Adipose tissue (tissue), 3 donors: Measurements from ENCODE around the gene PLCB4. TPM values are rescaled to one million over a fixed set of nuclear protein-coding genes. Genes with fewer than 3 reads are reported as not detected.

Experiments
- H3K27ac ChIP-seq: one replicate; pipeline ENCODE4 v1.5.1; 2013; ENCODE audit warnings: low read depth, low read length
- WGBS, 3 donors: extraction: QIAGEN DNeasy Blood & Tissue Kit; methylation state at CpG; one replicate each; pipeline ENCODE4 v1.1.7; 2013; 5-methylcytosine and 5-hydroxymethylcytosine counted together
- polyA plus RNA-seq, 3 donors: library from polyadenylated mRNA; stranded (reverse); fragments of 200-250 nt; gene quantifications; one replicate each; pipeline ENCODE4 v1.2.3, GENCODE V29; 2013
- donor health status: healthy with polysubstance abuse.
- donor health status: Bipolar disorder and iron deficiency.
- donor health status: healthy.

PLCB4 gene
- polyA plus RNA-seq, 3 donors = 1.5 to 11.4 (median 5.7) TPM

DNA sequence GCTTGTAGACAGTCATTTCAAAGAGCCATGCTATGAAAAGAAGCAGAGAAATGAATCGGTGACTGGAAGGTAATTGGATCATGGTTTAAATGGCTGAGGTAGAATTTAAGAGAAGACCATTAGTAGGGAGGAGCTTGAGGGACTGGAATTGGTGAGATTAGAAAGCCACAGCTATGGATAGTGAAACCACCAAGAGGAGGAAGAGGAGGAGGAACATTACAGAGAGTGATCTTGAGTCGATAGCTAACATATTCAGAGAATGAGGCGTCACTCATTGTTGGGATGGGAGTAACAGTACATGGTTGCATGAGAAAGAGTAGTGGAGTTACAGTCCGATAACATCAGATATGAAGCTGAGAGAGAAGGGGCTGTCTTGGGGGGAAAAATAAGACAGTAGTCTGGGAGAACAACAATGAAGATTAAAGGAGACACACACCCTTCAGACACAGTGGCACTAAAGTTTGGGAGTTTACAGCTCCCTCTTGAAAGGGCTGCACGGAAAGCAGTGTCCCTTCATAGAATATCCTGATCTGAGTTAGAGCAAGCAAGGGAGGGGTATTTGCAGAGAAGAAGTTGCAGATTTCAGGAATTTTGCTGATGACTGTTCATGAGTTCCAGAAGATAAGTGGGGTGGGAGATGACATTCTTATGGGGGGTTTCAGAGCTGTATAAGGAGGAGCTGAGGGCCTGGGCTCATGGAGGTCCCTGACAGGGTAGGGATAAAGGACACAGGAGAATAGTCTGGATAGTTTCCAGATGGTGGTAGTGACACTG lies 430.4 kb downstream of the PLCB4 start:
- no peak overlapping the region for H3K27ac ChIP-seq
- WGBS, 3 donors = 85 to 88% (median 87%) methylated on average over 5 of the region's 5 CpGs

DNA sequence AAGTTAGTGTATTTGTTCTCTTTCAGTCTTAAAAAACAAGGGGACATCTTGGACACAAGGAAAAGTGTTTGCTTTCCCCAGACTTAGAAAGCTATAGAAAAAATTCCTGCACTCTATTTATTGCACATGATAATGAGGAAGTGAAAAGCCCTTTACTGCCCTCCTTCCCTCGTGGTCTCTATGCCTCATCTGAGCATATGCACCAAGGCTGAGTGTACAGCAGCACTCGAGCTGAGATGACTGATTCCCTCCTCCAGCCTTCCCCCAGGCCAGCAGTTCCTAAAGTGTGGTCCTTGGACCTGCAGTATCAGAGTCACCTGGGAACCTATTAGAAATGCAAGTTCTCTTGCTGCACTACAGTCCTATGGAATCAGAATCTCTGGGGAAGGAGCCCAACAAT lies 431.2 kb downstream of the PLCB4 start:
- WGBS, 3 donors = 20 to 43% (median 29%) methylated on average over 2 of the region's 2 CpGs
- no peak overlapping the region for H3K27ac ChIP-seq

DNA sequence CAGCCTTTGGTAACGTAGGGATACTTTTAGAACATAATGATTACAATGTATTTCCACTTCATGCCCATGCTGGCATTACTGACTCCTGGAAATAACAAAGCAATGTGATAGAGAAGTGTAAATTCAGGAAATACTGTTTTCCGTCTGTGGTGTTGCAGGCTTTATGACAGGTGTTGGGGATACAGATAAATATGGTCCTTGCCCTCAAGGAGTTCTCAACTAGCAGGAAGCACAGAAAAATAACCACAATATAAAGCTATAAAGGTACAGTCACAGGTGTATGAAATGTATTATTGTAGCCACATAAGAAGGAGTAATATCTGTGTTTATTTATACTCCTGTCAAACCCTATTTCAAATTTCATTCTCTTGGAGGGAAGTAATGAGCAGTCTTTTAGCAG lies 432.6 kb downstream of the PLCB4 start:
- 67 to 73% (median 69%) methylated on average over 2 of the region's 2 CpGs for WGBS, 3 donors
- no peak overlapping the region for H3K27ac ChIP-seq

DNA sequence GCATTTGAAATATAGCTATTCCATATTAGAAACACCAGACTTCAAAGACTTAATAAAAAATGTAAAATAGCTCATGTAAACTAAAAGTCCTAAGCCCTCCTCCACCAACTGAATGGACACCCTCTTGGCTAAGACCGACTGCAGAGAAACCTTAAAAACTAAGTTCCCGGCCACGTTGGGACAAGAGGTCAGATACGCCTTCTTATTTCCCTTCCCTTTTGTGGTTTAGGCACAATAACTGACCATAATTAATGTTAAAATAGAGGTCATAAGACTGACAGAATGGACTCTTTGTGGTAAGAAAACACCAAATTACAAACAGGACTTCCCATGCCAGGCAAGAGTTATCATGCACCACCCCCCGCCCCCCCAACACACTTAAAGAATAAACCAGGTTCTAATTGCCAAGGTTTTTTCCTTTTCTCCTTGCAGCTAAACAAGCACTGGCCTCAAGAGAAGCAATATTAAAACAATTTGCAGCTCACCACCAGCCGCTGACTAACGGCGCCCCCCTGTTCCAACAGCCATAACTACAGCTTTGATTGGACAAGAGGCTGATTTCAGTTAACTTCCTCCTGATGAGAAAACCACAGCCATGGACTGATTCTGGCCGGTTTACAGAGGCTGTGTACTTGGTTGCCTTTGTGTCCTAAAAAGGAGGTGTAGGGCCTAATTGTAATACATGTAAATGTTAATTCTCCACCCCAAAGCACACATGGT lies 434.8 kb downstream of the PLCB4 start:
- 38 to 50% (median 43%) methylated on average over 9 of the region's 9 CpGs for WGBS, 3 donors

DNA sequence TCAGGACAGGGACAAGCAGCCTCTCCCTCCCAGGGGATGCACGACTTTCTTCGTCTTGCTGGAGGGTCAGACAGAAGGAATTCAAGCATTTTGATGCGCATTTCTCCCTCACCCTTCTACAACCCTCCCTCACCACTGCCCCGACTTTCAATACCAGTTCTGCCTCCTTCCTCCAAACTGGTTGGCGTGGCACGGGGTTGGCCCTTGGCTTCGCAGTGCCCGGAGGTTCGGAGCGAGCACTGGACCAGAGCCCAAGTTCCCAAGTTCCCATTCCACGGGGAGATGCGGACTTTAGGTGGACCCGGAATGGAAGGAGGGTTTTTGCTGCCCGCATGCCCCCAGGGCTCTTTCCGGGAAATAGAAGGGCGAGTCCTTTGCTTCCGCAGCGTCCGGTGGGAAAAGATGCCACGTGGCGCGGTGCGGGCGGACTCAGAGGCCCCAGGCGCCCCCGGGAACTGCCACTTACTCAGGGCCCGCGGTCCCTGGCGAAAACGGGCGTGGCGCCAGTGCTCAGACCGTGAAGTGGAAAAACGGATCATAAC lies 437.5 kb downstream of the PLCB4 start:
- H3K27ac ChIP-seq = no peak overlapping the region
- 10 to 12% (median 11%) methylated on average over 34 of the region's 34 CpGs for WGBS, 3 donors

More for the DNA sequence above, 434.8 kb downstream of the PLCB4 start:
- H3K27ac ChIP-seq = no peak overlapping the region

DNA sequence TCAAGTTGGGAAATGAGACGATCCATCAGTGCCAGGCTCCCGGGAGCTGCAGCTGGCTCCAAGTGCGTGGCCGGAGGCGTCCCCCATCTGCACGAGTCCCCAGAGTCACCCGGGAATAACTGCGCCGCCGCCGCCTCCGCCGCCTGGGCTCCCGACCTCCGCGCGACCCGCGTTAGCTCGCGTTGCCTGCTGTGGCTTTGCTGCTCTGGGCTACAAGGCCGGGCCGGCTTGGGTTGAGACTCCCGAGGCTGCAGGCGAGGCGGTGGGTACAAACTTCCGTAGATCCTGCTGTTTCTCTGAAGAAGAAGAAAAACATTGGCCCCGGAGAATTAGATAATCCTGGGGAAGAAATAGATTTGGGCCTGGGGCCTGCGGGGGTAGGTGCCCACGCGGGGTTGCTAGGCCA lies 438.1 kb downstream of the PLCB4 start:
- no peak overlapping the region for H3K27ac ChIP-seq
- 4 to 6% (median 4%) methylated on average over 31 of the region's 31 CpGs for WGBS, 3 donors

DNA sequence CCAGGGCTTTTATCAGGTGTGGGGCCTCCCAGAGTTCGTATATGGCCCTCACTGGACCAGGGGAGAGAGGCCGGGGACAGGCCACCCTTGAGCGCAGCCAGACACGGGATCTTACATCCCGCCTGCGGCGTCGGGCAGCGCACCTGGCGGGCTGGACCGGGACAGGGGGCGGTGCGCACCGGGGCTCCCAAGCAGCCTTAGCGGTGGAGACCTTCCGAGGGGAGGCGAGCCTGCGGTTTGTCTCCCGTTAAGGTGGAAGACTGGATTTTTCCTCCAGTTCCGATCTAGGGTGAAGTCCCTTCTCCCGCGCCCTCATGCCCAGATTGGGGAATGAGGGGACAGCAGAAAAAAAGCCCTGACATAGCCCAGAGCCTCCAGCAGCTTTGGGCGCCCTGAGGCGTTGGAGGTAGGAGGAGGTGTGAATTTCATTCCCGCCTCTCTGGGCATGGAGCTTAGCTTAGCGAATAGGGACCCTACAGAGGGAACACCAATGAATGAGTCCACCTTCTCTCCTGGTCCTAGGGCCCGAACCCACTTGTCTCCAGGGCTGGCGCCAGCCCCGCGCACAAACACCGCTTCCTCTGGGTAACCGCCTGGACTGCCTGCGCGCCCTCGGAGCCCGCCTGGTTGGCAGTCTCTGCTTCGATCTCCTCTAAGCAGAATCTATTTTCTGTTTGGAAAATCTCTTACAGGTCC lies 438.8 kb downstream of the PLCB4 start:
- H3K27ac ChIP-seq = no peak overlapping the region
- 8 to 11% (median 11%) methylated on average over 34 to 37 of the region's 37 CpGs for WGBS, 3 donors

DNA sequence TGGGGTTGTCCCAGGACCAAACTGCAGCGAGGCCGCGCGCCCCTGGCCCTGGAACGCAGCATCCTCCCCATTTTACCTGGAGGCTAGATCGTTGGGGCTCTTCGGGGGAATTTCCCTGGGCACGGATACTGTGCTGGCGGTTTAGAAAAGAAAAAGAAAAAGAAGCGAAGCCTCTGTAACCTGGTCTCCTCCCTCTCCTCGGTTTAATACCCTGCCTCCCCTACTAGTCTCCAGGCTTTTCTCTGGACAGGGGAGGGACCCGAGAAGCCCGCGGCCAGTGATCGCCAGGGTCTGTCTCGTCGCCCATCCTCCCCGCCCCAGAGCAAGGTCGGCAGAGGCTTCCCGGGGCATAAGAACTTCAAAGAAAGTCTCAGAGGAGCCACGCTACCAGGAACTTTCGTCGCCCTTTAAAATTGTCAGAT lies 439.4 kb downstream of the PLCB4 start:
- H3K27ac ChIP-seq = no peak overlapping the region
- WGBS, 3 donors = 8 to 9% (median 8%) methylated on average over 23 of the region's 23 CpGs

DNA sequence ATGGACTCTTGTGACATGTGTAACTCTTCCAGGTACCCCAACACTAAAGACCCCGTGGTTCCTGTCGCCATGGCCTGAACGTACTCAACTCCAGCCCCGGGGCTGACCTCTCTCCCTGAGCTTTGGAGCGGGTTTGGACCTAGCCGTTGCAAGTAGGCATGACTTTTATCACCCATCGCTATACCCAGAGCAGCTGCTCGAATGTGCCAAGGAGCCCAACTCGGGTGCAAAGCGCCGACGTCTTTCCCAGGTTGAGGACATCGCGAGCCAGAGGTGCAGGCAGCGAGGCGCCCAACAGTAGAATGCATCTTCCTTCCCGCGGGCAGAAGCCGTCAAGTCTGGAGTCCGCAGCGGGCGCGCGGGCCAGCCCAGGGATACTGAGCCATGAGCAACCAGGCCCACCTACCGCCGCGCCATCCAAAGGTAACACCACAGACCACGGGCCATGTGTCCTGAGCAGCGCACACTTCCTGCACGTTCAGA lies 439.9 kb downstream of the PLCB4 start:
- H3K27ac ChIP-seq = no peak overlapping the region
- whole genome bisulfite sequencing, 3 donors = 9 to 14% (median 9%) methylated on average over 30 of the region's 30 CpGs

DNA sequence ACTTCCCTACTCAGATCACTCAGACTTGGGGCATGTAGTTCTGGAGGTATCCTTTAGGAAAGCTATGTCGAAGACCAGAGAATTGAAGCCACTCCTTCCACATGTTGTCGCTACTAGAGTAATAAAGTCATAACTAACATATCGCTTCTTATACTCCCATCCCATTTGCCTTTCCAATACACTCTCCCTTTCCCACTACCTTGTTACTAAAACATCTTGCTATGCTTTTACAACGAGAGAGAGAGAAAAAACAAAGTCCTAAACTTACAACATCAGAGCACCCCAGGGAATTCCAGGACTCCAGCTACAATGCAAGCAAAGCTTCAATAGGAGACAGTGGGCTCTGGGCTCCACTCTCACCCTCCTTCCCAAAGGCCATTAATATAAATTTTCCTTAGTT lies 440.4 kb downstream of the PLCB4 start:
- WGBS, 3 donors = 26 to 33% (median 33%) methylated on average over 4 of the region's 4 CpGs
- no peak overlapping the region for H3K27ac ChIP-seq

DNA sequence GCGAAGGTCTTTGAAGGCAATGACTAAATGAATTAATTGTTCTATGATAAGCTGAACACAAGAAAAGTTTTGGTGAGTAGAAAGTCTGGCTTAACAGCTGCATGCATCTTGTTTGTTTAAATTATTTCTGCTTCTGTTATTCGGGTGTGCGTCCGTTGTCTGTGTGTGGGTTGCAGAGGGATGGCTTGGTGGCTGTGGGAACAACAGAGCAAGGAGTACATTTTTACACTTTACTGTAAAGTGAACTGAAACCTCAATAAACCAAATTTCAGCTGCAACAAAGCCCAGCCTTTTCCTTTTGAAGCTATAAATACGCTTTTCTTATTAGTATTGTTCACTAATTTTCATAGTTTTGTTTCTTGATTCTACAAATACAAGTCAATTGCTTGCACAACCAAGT lies 442.0 kb downstream of the PLCB4 start:
- no peak overlapping the region for H3K27ac ChIP-seq
- WGBS, 3 donors = 59 to 69% (median 63%) methylated on average over 5 of the region's 5 CpGs

DNA sequence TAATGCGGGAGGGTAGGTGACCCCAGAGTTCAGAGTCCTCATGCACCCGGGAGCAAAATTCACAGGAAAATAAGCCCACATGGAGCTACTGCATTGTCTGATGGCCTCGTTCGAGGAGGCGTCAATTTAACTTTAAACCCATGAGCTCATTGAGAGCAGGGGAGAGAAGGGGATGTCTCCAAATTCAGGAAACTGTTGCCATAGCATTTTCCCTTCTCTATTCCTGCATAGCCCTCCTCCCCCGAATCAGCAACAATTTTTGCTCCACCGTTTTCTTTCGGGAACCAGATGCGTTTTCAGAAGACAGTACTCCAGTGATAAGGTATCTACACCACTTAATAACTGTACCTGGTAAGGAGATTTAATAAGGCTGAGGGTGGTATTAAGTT lies 445.2 kb downstream of the PLCB4 start:
- WGBS, 3 donors = 8 to 9% (median 8%) methylated on average over 9 of the region's 9 CpGs
- H3K27ac ChIP-seq = no peak overlapping the region

DNA sequence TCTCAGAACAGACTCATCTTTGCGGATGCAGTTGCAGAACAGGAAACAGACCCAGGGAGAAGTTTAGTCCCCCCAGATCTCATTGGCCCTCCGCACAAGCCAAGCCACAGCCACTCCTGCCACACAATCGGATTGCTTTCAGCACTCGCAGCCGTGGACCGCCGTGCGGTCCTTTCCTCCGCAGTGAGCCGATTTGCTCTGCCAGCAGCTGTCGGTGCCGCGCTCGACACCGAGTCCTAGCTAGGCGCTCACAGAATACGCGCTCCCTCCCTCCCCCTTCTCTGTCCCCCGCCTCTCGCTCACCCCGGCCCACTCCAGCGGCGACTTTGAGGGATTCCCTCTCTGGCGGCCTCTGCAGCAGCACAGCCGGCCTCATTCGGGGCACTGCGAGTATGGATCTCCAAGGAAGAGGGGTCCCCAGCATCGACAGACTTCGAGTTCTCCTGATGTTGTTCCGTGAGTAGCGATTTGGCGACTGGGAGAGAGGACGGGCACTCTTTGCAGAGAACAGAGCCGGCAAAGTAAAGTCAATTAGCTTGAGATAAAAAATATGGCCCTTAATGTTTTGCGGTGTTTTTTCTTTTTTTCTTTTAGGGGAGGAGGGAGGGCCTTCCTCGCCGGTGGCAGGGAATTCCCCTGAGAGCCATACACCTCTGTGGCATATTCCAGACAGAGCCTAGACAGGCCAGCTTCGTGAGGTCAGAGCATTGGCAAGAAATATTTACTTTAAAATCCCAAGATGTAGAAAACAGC lies 445.8 kb downstream of the PLCB4 start, which contains the start of gene LAMP5:
Gene LAMP5 (plus strand): TSS at position 130 of the 753 bp plus-strand sequence. CDS start 263 bp downstream, at position 393.
- no peak within 1 kb of the TSS for H3K27ac ChIP-seq
- 1 to 2% (median 2%) methylated on average over 37 to 38 of the region's 38 CpGs for WGBS, 3 donors

DNA sequence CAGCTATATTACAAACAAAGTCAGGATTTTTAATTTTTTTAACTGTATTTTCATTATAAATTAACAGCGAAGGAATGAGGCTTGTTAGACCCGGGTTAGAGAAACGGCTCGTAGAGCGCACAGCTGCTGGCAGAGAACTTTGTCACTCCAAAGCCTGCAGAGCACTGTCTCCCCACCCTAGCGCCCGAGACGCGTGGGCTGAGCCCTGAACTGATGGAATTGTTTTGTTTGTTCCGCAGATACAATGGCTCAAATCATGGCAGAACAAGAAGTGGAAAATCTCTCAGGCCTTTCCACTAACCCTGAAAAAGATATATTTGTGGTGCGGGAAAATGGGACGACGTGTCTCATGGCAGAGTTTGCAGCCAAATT lies 446.3 kb downstream of the PLCB4 start:
- WGBS, 3 donors = 5 to 7% (median 7%) methylated on average over 13 of the region's 13 CpGs
- H3K27ac ChIP-seq = no peak overlapping the region

DNA sequence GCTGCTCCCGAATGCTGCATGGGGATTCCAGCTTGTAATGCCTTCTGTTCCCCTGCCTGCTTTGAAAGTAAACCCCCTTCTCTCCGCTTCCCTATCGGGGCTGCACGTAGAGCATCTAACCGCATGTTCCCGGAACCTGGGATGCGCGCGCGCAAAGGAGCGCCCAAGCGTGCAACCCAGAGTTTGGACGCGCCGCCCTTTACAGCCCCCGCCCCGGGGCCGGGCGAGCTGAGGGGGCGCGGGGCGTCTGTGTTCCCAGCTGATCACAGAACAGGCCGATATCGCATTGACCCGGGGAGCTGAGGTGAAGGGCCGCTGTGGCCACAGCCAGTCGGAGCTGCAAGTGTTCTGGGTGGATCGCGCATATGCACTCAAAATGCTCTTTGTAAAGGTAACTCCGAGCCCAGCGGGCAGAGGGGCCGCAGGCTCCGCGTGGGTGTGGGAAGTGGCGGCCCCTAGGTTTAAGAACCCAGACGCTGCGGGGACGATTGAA lies 446.9 kb downstream of the PLCB4 start:
- no peak overlapping the region for H3K27ac ChIP-seq
- 2 to 3% (median 2%) methylated on average over 38 of the region's 38 CpGs for WGBS, 3 donors

DNA sequence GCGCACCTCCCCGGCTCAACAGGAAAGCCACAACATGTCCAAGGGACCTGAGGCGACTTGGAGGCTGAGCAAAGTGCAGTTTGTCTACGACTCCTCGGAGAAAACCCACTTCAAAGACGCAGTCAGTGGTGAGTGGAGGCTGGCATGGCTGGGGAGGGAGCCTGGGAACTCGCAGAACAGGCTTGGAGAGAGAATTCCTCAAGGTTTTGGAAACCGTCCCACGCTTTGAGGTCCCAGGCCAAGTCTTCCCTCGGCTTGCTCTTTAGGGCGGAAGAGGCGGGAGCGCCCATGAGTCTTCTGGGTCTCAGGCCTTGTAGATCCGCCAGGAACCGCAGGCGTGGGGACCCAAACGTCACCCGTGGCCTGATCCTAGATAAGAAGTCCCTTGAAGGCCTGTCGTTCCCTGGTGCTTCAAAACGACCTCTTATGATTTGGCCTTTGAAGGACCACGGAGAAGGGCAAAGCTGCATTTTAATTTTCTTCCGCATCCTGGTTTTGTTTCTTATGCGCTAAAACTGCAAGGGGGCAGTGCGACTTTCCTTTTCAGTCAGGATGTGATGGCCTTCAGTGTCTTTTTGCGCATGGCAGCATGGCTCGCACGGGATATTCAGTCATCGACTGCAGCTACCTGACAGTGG lies 447.5 kb downstream of the PLCB4 start:
- 4 to 9% (median 6%) methylated on average over 28 of the region's 28 CpGs for WGBS, 3 donors

DNA sequence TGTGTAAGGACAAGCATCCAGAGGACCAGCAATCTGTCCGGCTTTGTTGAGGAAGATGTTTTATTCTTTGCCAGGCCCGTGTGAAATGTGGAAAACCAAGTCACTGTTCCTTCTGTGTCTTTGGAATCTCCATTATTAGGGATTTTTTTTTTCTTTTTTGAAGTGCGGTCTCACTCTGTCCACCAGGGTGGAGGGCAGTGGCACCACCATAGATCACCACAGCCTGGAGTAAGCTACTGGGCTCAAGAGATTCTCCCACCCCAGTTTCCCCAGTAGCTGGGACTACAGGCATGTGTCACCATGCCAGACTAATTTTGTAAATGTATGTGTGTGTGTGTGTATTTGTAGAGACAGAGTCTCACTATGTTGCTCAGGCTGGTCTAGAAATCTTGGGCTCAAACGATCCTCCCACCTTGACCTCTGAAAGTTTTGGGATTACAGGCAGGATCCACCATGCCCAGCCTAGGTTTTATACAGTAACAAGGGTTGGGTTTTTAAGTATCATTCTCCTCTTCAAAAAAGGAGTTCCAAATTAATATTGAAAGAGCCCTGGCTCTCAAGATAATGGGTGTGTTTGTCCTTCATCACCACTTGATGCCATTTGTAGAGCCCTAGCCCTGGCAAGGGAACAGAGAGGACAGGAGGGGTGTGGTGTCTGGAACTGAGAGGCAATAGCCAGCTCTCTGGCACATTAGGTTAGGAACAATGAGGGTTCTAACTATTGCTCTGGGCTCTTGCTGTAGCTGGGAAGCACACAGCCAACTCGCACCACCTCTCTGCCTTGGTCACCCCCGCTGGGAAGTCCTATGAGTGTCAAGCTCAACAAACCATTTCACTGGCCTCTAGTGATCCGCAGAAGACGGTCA lies 448.6 kb downstream of the PLCB4 start:
- no peak overlapping the region for H3K27ac ChIP-seq
- WGBS, 3 donors = 47 to 56% (median 56%) methylated on average over 8 of the region's 8 CpGs

More for the DNA sequence above, 447.5 kb downstream of the PLCB4 start:
- H3K27ac ChIP-seq = no peak overlapping the region
